Tibial nerve (tissue), 4 donors: ENCODE data around the gene ERN1. TPM values are rescaled to one million over a fixed set of nuclear protein-coding genes. Genes with fewer than 3 reads are reported as not detected.
"Not testable (repeated sequence)": the region's sequence is repeated elsewhere in the genome, so short reads cannot be mapped to it uniquely, and the experiment has no call there.

Experiments
- DNase-seq, 2 donors: peaks; one replicate each; pipeline ENCODE4 v3.0.0-alpha.2; 2019; ENCODE audit warnings: low spot score in 2 of 2
- H3K27ac ChIP-seq, 4 donors: fragments of 200-600 bp; sonication (generic) in 3 of 4; one replicate each; pipeline ENCODE4 v1.5.1; 2017 to 2019; ENCODE audit warnings: mild to moderate bottlenecking in 1 of 4
- H3K27me3 ChIP-seq, 2 donors: fragments of 200-600 bp; sonication (generic) in 1 of 2; one replicate each; pipeline versions ENCODE4 v1.5.1 to v1.6.0; 2017 to 2019
- H3K36me3 ChIP-seq, 3 donors: fragments of 200-600 bp; sonication (generic); one replicate each; pipeline ENCODE4 v1.5.1; 2018 to 2019
- H3K4me1 ChIP-seq, 4 donors: fragments of 200-600 bp; sonication (generic) in 3 of 4; one replicate each; pipeline ENCODE4 v1.5.1; 2017 to 2019
- H3K4me3 ChIP-seq, 4 donors: fragments of 200-600 bp; sonication (generic) in 3 of 4; one replicate each; pipeline ENCODE4 v1.5.1; 2017 to 2019; ENCODE audit warnings: mild to moderate bottlenecking in 1 of 4, moderate library complexity in 1 of 4
- H3K9me3 ChIP-seq, 4 donors: fragments of 200-600 bp; sonication (generic) in 3 of 4; one replicate each; pipeline ENCODE4 v1.5.1; 2017 to 2019
- EP300 ChIP-seq, 2 donors: sonication (generic); formaldehyde crosslinking; IDR thresholded peaks; one replicate each; pipeline ENCODE4 v1.6.1; 2017; ENCODE audit warnings: antibody characterized with exemption in 2 of 2, mild to moderate bottlenecking in 1 of 2
- POLR2A ChIP-seq, 2 donors: fragments of 450-650 bp; IDR thresholded peaks; one replicate each; pipeline ENCODE4 v1.6.1; 2017; ENCODE audit warnings: antibody characterized with exemption in 2 of 2, mild to moderate bottlenecking in 2 of 2, moderate library complexity in 2 of 2
- WGBS, 2 donors: methylation state at CpG; one replicate each; pipeline ENCODE4 v1.1.5; 2018; 5-methylcytosine and 5-hydroxymethylcytosine counted together
- total RNA-seq, 4 donors: library from RNA; depleted of rRNA; stranded (reverse); fragments of >200 nt; gene quantifications; one replicate each; pipeline ENCODE4 v1.1.0, GENCODE V29; 2016
- TF ChIP-seq, protein P1 (sequence below), 5 experiments: fragments of 200-600 bp in 3 of 5; fragments of 450-650 bp in 2 of 5; sonication (generic) in 3 of 5; IDR thresholded peaks; one replicate each; pipeline ENCODE4 v1.5.1; 2016 to 2019; ENCODE audit warnings: antibody characterized with exemption in 5 of 5, mild to moderate bottlenecking in 3 of 5, moderate library complexity in 2 of 5

ERN1 gene
- total RNA-seq, 4 donors from 2014 or later: 8.7 to 17.7 (median 13.5) TPM

DNA sequence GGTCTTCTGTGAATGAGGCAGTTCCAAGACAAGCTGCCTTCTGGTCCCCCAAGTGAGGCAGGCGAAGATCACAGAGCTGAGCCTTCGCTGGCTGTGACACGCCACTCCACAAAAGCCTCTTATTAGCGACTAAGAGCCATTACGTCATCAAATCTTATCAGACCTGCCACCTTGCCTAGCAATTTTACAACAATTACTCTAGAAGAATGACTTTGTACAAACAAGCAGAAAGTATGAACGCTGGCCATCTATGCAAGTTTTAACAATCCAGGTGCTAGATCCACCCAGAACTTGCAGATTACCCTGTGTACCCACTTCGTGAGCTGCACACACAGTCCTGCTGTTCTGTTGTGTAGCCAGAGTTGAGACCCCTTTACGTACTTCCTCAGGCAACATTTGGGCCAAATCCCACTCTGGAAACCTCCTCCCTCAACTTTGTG lies 105.7 kb downstream of the ERN1 start:
- no peaks in the 10 kb centered on the region for H3K9me3 ChIP-seq
- no peaks in the 10 kb centered on the region for H3K27me3 ChIP-seq
- no peak overlapping the region for H3K27ac ChIP-seq
- no peak for DNase-seq
- 76% methylated on average over 8 of the region's 8 CpGs for WGBS, 2 donors
- H3K36me3 ChIP-seq: no peaks in the 10 kb centered on the region
- TF ChIP-seq, protein P1, sequence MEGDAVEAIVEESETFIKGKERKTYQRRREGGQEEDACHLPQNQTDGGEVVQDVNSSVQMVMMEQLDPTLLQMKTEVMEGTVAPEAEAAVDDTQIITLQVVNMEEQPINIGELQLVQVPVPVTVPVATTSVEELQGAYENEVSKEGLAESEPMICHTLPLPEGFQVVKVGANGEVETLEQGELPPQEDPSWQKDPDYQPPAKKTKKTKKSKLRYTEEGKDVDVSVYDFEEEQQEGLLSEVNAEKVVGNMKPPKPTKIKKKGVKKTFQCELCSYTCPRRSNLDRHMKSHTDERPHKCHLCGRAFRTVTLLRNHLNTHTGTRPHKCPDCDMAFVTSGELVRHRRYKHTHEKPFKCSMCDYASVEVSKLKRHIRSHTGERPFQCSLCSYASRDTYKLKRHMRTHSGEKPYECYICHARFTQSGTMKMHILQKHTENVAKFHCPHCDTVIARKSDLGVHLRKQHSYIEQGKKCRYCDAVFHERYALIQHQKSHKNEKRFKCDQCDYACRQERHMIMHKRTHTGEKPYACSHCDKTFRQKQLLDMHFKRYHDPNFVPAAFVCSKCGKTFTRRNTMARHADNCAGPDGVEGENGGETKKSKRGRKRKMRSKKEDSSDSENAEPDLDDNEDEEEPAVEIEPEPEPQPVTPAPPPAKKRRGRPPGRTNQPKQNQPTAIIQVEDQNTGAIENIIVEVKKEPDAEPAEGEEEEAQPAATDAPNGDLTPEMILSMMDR (IDR thresholded peaks at IDR 0.05): no peak
- TF ChIP-seq POLR2A (IDR thresholded peaks at IDR 0.05): no peak
- H3K4me1 ChIP-seq: peaks cover 0 to 9% (median 4%) of the 10 kb centered on the region in 4 donors
- no peak overlapping the region for H3K4me3 ChIP-seq

DNA sequence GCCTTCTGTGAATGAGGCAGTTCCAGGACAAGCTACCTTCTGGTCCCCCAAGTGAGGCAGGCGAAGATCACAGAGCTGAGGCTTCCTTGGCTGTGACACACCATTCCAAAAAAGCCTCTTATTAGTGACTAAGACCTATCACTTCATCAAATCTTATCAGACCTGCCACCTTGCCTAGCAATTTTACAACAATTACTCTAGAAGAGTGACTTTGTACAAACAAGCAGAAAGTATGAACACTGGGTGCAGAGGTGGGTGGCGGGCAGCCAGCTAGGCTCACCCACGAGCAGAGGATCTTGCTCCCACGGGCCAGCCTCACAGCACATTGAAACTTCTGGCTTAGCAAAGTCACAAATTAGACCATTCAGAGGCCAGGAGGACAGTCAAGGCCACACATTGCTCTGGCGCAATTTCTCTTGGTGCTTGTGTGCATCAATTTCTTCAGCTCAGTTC lies 107.3 kb downstream of the ERN1 start:
- no peak for TF ChIP-seq POLR2A (IDR thresholded peaks at IDR 0.05)
- no peak for TF ChIP-seq EP300 (IDR thresholded peaks at IDR 0.05)
- TF ChIP-seq, protein P1 (IDR thresholded peaks at IDR 0.05): no peak
- Histone ChIP-seq H3K27ac (no peak overlapping the region), H3K4me3 (no peak overlapping the region), H3K36me3 (no peaks in the 10 kb centered on the region), H3K9me3 (no peaks in the 10 kb centered on the region), H3K27me3 (no peaks in the 10 kb centered on the region), H3K4me1 (peaks cover 0 to 9% (median 4%) of the 10 kb centered on the region in 4 donors)
- 61 to 68% methylated on average over 5 of the region's 5 CpGs for WGBS, 2 donors
- DNase-seq: no peak

DNA sequence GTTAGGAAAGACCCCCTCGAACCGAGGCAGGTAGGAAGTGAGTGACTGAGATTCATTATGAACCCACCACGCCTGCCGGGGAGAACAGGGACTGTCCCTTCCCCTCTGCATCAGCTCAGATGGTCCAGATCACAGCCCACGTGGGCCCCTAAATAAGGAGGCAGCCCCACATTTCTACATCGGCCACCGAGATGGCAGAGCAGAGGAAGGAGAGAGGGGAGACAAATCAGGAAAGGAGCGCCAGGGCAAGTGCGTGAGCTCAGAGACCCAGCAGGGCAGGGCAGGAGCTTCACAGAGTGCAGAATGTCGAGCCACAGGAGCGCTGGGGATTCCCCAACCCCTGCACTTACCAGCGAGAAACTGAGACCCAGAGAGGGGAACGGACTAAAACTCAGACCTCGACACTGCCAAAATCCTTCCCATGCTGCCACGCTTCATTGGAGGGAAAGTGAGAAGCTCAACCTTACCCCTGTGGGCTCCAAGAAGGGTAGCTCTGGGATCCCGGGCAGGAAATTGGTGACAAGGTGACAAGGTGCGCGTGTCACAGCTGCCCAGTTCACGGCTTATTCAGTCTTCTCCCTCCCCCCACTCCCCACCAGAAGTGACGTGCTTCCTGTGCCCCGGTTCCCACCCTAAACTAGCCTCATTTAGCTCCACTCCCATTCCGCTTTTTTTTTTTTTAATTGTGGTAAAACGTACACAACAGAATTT lies 109.7 kb downstream of the ERN1 start, which contains the start of gene ICAM2:
TSS of gene ICAM2 (minus strand) at position 578 of the 711 bp plus-strand sequence. CDS start 13,942 bp downstream, outside the sequence.
- H3K36me3 ChIP-seq: no peaks in the 10 kb centered on the region
- peak in 1 of 2 donors; percentile 65 for TF ChIP-seq EP300 (IDR thresholded peaks at IDR 0.05)
- TF ChIP-seq, protein P1 (IDR thresholded peaks at IDR 0.05): no peak
- TF ChIP-seq POLR2A (IDR thresholded peaks at IDR 0.05): peak in 1 of 2 donors; percentile 52
- peak in 1 of 2 donors; percentile 54 for DNase-seq
- H3K27me3 ChIP-seq: no peaks in the 10 kb centered on the region
- peak within 1 kb of the TSS in 3 of 4 donors; percentile 3 to 88 (median 74) for H3K27ac ChIP-seq
- peaks cover 0 to 12% (median 3%) of the 10 kb centered on the region in 4 donors for H3K4me1 ChIP-seq
- H3K9me3 ChIP-seq: no peaks in the 10 kb centered on the region
- peak within 1 kb of the TSS; percentile 16 to 47 (median 38) for H3K4me3 ChIP-seq
- 26 to 33% methylated on average over 23 of the region's 23 CpGs for WGBS, 2 donors

DNA sequence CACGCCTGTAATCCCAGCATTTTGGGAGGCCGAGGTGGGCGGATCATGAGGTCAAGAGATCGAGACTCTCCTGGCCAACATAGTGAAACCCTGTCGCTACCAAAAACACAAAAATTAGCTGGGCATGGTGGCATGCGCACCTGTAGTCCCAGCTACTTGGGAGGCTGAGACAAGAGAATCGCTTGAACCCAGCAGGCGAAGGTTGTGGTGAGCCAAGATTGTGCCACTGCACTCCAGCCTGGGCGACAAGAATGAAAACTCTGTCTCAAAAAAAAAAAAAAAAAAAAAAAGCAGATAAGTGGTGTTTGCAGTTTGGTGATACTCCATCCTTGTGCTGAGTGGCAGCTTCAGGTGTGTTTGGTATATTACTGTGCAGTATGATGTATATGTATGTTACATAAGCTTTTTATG lies 110.4 kb downstream of the ERN1 start:
- peak overlapping the region in 3 of 4 donors; percentile 28 to 47 (median 47) for H3K4me3 ChIP-seq
- peak overlapping the region in 2 of 4 donors; percentile 74 to 88 for H3K27ac ChIP-seq

DNA sequence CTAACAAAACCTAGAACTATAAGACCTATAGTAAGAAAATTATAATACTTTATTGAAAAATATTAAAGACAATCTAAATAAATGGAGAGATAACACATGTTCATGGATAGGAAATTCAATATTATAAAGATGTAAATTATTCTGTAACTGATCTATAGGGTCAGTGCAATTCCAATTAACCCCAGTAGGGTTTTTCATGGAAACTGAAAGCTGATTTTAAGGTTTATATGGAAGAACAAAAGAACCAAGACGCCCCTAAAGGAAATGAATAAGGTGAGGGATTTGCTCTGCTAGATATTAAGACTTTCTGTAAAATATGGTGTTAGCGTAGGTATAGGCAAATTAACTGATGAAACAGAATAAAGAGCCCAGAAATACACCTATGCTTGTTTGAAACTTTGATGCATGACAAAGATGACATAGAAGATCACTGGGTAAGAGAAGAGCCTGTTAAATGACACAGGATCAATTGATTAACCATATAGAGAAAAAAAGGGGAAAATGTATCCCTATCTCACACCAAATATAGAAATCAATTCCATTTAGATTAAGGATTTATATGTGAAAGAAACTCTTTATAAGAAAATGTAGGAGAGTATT lies 112.5 kb downstream of the ERN1 start:
- WGBS, 2 donors: 82 to 85% methylated on average over 2 of the region's 2 CpGs
- Histone ChIP-seq H3K4me1 (peaks cover 0 to 14% (median 3%) of the 10 kb centered on the region in 4 donors), H3K9me3 (no peaks in the 10 kb centered on the region), H3K27ac (no peak overlapping the region), H3K36me3 (no peaks in the 10 kb centered on the region), H3K27me3 (no peaks in the 10 kb centered on the region), H3K4me3 (no peak overlapping the region)
- DNase-seq: no peak
- TF ChIP-seq EP300 (IDR thresholded peaks at IDR 0.05) (no peak), POLR2A (IDR thresholded peaks at IDR 0.05) (no peak)
- TF ChIP-seq, protein P1 (IDR thresholded peaks at IDR 0.05): peak in 1 of 5 experiments; percentile 17

More for the DNA sequence above, 110.4 kb downstream of the ERN1 start:
- DNase-seq, H3K9me3 ChIP-seq, H3K36me3 ChIP-seq, H3K27me3 ChIP-seq: not testable (repeated sequence)
- 74 to 79% methylated on average over 9 of the region's 9 CpGs for WGBS, 2 donors
- H3K4me1 ChIP-seq: peaks cover 0 to 14% (median 3%) of the 10 kb centered on the region in 4 donors
